NCI-H510A (cell line): Measurements from ENCODE around the gene CLIC3.
A peak's percentile ranks its signal among the peaks of the same experiment; 100 is the strongest.
"Not testable (repeated sequence)": the region's sequence is repeated elsewhere in the genome, so short reads cannot be mapped to it uniquely, and the experiment has no call there.

Experiments used
- DNase-seq: peaks from one replicate; lab custom pipeline; 2025; lab: John Stamatoyannopoulos, UW

CLIC3 gene, protein sequence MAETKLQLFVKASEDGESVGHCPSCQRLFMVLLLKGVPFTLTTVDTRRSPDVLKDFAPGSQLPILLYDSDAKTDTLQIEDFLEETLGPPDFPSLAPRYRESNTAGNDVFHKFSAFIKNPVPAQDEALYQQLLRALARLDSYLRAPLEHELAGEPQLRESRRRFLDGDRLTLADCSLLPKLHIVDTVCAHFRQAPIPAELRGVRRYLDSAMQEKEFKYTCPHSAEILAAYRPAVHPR

DNA sequence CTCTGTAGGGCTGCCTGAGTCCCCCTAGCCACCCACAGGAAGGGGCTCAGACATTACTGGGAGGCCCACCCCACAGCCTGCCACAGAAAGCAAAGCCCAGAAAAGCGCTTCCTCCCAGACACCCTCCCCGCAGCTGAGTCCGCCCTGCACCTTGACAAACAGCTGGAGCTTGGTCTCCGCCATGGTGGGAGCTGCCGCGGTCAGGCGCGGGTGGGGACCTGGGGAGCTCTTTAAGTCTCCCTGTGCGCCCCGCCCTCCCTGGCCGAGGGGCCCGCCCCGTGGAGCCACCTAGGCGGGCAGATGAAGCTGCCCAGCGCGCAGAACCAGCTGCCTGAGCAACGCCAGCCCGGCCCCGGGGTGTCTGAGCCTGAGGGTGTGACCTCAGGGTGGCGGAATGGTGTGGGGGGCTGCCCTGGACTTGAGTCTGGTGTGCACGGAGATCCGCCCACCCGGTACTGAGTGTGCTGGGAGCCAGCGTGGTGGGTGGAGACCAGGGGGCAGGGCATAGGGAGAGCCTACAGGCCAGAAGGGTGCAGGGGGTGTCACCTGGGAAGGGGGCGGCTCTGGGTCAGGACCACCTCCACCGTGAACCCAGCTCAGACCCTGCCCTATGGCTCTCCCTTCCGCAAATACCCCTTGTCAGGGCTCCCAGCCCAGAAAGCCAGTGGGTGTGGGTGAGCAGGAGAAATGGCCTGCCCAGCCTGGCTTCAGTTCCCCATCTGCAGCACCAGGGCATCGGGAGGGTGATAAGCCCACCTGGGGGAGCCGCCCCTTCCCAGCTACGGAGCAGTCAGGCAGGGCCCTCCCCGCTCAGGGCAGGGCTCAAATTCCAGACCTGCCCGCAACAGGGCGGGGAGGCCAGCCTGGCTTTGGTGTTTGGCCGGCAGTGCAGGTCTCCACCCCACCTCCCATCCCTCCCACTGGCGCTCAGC lies at the start of gene CLIC3:
TSS of gene CLIC3 (minus strand) at position 208 of the 932 bp plus-strand sequence. CDS start at position 183, 25 bp downstream.
- no peak for DNase-seq

DNA sequence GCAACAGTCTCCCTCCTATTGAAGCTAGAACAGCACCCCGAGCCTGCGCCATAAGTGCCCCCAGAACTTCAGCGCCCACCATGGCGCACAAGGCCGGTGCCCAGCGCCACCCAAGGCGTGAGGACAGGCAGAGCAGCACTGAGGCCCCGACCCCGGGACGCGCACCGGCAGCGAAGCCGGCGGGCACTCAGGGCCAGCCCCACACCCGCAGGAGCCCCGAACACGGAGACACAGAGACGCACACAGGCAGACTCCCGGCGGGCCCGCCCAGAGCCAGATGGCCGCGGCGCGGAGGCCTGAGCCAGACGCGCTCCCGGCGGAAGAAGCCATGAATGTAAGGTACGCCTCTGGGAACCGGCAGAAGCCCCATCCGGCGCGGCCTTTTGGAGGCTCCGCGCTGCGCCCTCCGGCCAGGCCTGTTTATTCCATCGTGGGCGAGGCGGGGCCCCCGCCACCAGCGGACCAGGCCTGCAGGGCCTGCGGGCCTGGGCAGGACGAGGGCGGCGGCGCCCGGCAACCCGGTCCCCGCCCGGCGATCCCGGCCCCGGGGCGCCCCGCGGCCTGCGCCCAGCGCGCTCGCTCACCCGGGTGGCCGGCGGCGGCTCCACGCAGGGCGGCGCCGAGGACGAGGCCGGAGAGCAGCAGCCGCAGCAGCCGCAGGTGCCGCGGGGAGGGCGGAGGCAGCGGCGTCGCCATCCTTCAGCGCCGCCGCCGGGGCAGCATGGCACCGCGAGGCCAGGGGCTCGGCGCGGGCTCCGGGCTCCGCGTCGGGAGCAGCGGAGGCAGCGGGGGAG lies 49.1 kb upstream of the CLIC3 start:
- DNase-seq = no peak

DNA sequence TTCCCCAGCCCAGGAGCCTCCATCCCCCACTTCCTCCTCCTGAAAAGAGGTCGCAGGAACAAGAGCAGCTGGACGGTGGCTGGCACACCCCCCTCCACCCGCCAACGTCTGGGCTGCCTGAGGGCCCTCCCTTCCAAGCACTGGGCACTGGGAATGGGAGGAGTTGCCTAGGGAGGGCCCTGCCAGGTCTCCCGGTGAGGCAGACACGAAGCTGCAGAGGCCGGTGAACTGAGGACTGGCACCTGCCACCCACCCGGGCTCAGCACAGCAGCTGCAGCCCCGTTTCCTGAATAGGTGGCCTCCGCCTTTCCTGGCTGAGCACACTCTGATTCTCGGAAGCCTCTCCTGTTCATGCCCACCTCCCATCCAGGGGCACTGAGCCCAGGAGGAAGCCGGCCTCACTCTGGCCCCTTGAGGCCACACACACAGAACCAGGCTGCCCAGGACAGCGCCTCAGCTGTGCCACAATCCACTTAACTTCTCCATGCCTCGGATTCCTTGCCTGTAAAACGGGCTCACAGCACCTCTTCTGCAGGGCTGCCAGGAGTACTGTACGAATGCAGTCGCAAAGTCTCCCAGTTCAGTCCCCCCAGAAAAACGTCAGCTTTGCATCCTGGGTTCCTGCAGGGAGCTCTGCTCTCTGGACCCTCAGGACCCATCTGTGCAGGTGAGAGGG lies 48.3 kb upstream of the CLIC3 start:
- peak; percentile 83 for DNase-seq

DNA sequence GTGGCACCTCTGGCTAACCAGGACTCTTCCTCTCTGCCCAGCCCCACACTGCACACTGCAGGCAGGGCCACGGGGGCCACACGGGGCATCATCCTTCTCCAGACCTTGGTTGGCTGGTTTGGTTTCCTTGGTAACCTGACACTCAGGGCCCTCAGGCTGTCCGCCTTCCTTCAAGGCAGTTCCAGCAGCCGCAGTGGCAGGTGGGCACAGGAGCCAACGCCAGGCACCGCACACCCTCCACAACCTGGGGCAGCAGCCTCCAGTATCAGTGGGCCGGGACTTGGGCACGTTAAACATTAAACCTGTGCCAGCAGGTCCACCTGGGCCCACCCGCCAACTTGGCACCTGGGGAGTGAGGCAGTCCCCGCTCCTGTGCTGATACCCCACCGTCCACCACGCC lies 47.7 kb upstream of the CLIC3 start:
- DNase-seq = no peak

DNA sequence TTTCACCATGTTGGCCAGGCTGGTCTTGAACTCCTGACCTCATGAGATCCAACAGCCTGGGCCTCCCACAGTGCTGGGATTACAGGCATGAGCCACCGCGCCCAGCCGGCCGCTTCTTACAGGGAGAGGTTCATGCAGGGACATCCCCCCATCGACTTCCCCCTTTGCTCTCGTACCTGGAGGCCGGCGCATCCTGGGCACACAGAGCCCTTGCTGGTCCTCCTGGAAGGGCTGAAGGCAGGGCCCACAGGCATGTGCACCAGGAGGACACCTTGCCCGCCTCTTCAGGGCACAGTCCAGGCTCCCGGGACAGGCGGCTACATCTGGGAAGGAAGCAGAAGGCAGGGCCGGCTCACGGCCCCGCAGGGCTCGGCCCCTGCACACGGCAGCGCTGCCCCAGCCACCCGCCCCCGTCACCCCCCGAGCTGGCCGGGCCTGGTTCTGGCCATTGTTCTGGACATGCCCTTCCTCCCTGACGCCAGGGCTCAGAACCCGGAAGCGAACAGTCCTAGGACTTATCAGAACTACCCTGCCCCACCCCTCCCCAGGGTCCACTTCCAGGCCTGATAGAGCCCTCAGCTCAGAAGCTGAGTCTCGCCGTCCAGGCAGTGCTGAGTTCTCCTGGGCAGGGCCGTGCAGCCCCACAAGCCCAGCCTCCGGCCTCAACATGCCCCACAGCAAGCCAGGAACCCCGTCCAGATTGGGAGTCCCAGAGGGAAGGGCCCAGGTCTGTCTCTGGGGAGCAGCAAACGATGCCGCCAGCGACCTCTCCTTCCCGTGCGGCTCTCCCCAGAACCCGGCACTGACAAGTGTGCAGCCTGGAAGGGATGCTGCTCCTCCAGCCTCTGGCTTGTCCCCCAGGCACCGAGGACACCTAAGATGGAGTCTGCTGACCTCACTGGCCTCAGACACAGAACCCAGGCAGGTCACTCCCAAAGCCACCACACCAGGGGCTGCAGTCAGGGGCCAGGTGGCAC lies 46.7 kb upstream of the CLIC3 start:
- DNase-seq = no peak

DNA sequence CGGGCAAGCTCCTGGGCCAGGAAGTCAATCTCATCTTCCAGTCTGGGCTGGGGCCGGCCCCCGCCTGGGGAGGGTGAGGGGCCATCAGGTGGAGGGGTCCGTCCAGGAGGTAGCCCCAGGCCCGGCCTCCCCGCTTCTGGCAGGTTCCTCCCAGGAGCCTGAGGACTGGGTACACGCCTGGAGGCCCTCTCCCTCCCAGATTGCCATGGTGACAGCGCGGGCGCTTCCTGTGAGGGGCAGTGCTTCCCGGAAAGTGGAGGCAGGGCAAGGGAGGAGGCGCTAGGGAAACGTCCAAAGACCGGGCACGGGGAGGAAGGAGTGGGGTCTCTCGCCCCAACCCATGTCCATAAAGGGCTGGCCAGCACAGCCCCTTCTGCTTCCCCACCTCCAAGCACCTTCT lies 44.8 kb upstream of the CLIC3 start:
- no peak for DNase-seq

DNA sequence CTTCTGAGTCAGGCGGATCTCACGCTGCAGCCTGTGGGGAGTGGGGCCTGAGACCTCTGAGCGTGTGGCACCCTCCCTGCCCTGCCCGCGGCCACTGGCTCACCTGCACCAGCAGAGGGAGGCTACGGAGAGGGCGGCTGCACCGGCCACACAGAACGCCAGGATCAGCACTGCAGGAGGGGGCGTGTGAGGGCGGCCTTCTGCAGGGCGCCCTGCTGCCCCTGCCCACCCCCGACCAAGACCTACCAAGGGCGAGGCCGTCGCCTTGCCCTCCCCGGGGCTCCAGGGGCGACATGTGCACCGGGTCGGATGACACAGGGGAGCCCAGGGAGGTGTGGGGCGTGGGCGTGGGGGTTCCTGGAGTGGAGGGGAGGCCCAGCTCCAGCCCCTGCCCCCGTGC lies 44.2 kb upstream of the CLIC3 start:
- DNase-seq = no peak

DNA sequence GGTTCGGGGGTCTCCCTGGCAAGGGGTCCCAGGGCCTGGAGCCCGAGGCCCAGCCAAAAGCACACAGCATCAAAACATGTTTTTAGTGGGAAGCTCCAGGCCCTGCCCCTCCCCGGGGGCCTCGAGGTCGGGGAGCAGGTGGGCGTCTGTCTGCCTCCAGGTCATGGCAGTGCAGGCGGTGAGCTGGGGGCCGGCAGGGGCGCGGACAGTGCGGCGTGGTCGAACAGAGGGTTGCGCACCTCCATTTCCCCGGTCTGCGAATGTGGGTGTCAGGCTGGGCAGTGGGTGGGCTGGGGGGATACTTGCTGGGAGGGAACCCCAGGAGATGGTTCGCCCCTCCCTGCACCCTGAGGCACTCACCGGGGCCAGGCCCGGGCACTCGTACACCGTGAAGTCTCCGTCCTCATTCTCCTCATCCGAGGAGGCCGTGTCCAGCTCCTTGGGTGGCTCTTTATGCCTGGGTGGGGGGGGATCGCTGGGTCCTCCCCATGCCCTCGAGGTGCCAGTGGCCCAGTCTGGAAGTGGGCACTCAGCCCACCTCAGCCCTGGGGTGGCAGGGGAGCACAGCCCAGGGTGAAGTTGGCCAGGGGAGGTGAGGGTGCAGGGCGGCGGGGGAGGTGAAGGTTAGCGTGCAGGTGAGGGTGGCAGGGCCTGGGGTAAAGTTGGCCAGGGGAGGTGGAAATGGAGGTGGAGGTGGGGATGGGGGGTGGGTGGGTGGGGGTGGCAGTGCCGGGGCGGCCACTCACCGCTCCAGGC lies 43.4 kb upstream of the CLIC3 start:
- no peak for DNase-seq

DNA sequence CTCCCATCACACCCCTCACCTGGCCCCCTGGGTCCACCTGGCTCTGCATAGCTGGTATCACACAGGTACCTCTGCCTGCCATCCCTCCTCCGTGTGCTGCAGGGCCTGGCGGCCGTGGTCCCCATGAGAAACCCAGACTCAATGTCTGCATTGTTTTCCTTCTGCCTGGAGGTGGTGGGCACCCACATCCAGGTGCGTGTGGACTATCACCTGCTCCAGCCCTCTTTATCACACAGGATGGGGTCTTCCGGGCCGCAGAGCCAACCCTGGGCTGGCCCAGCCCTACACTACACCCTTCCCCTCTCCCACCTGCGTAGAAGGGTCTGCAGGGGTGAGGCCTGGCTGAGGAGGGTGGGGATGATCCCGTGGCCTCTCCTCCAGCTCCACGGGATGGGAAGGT lies 42.5 kb upstream of the CLIC3 start:
- DNase-seq = no peak

DNA sequence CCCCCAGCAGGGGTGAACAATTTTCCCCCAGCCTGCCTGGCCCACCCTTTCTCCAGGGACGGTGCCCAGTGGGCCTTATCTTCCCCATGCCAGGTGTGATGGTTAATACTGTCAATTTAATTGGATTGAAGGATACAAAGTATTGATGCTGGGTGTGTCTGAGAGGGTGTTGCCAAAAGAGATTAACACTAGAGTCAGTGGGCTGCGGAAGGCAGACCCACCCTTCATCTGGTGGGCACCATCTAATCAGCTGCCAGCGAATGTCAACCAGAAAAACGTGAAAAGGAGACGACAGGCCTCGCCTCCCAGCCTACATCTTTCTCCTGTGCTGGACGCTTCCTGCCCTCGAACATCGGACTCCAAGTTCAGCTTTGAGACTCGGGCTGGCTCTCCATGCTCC lies 41.1 kb upstream of the CLIC3 start:
- DNase-seq = no peak

DNA sequence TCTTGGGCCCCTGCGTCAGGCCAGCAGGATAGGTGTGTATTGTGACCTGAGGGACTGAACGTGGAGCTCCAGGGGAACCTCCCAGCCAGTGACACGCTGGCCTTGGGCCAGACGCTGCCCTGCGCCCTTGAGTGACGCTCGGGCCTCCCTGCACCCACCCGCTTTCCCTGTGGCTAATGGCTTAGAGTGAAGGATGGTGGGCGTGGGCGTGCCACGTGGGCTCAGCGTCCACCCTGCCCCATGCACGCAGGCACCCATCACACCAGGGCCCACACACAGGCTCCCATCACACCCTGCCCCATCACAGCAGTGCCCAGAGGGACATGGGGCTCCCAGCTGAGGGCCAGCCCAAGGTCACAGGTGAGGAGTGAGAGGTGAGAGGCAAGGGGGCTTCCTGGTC lies 40.7 kb upstream of the CLIC3 start:
- DNase-seq = no peak

DNA sequence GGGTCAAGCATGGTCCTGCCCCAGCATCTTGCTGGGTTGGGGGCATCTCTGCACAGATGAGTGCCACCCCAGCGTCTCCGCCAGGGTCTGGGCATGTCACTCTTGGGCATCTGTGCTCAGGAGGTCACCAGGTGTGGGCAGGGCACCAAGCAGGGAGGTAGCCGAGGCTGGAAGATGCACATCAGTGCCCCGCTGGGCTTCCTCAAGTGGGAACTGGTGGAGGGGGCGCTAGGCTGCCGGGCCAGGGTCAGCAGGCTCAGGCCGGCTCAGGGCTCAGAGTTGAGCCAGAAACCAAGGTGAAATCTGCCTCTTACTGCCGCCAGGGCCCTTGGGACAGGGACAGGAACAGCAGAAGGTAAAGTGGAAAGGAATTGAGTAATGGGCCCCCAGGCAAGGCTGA lies 39.6 kb upstream of the CLIC3 start:
- DNase-seq = no peak

DNA sequence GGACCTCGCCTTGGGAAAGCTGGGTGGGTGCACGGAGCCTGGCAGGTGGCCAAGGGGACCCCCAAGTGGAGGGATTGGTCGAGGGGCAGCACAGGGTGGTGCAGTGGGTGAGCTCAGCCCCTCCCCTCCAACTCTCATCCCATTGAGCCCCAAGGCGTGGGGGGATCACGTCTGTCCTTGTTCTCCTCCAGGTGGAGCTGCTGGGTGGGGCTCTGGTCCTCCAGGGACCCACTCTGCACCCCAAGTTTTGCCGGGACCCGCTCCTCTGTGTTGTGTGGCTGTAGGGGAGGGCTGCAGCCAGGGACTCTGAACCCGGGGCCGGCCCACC lies 39.1 kb upstream of the CLIC3 start:
- DNase-seq = no peak

DNA sequence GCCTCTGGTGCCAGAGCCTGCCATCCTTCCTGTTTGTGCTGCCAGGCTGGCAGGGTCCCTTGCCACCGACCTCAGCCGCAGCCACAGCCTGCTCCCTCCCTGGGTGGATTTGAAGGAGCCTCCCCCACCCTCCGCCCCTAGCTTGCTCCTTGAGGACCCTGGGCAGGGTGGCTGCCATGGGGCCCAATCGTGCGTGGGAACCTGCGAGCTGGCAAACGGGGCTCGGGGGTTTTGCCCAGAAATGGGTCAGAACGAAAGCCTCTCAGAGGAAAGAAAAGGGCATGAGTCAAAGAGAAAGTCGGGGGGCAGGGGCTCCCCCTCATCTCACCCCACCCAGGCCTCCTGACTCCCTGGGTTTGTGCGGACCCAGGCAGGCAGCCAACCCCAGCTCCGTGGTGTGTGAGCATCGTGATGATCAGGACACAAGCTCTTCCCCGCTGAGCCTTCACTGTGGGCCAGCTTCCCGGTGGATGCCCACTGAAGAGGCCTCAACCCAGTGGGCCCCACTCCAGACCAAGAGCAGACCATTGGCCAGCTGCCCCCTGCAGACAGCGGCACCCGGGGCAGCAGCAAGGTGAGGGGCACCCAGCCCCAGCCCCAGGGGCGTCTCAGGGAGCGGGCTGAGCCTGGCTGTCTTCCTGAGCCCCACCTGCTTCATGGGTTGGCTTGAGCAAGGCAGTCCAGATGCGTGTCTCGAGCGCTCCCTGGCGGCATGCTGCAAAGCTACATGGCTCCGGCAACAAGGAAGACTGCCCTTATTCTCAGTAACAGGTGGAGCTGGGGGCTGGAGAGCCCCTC lies 38.5 kb upstream of the CLIC3 start:
- peak; percentile 77 for DNase-seq

DNA sequence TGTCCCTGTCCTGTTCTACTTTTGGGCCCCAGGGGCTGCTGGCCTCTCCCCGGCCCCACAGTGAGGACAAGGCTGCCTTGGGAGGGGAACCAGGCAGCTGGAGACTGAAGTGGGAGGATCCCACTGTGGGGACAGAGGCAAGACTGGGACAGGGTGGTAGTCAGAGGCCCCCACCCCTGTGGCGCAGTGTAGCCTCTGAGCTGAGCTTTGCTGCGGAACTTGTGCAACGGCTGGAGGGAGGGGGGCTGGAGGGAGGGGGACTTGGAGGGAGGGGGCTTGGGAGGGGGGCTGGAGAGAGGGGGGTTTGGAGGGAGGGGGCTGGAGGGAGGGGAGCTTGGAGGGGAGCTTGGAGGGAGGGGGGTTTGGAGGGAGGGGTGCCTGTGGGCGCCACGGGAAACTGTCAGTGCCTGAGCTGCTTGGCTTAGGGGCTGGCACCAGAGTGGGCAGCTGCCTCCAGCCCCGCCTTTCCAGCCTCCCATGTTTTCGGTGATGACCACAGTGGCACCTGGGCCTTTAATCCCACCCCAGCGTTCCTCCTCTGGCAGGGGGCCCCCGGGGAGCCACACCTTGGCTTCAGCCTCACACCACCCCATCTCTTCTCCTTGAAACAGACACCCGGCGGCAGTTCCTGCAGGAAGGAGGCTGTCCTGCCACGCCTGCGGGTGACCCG lies 37.8 kb upstream of the CLIC3 start:
- DNase-seq = no peak

DNA sequence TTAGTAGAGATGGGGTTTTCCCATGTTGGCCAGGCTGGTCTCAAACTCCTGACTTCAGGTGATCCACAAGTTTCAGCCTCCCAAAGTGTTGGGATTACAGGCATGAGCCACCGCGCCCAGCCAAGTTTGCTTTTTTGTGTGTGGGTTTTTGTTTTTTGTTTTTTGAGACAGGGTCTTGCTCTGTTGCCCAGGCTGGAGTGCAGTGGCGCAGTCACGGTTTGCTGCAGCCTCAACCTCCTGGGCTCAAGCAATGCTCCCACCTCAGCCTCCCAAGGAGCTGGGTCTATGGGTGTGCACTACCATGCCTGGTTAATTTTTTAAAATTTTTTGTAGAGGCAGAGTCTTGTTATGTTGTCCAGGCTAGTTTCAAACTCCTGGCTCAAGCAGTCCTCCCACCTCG lies 37.1 kb upstream of the CLIC3 start:
- DNase-seq = not testable (repeated sequence)

DNA sequence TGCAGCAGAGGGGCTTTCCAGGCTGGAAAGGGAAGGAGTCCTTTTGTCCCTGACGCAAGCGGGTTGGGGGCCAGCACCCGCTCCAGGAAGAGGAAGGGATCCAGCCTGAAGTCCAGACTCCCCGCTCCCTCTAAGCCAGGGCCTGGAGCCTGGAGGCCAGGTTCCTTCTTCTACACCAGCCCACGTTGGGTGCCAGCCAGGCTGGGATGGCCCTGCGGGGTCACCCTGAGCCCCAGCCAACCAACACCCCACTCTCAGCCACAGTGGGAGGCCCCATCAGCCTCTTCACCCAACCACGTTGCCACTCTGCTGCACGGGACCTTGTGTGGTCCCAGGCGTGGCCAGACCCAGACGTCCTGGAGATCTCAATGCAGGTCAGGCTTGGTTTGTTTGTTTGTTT lies 36.5 kb upstream of the CLIC3 start:
- DNase-seq = no peak

DNA sequence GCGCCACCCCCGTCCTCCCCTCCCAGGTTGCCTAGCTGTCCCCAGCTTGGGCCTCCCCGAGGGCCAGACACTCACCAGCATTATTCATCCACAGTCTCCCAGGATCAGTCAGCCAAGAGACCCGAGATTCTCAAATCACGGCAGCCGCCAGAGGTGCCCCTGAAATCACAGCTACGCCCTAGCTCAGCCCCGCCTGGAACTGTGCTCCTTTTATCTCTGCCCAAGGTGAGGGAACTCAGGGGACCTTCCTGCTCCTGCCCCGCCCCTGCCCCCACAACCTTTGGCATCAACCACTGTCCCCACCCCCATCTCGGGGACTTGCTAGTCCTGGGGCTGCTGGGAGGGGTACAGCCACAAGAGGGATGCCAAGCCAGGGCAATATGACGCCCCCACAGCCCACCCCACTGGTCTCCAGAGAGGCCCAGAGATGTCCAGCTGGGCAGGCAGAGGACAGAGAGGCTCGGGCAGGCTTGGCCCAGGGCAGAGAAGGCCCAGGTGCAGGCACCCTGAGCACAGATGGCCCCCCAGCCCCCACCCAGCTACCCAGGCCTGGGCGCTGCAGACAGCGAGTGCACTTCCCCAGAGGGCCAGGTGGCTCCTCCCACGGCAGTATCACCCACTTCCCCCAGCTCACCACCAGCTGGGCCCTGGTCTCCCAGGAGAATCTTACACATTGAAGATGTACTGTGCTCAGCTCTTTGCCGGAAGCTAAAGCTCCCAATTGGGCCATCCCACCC lies 35.7 kb upstream of the CLIC3 start, which contains the start of gene FUT7:
TSS of gene FUT7 (minus strand) at position 185 of the 737 bp plus-strand sequence. CDS start at position 88, 97 bp downstream.
- DNase-seq = no peak
